K562 (cell line): ENCODE data around the gene PTCH2. TPM values are rescaled to one million over a fixed set of nuclear protein-coding genes. Genes with fewer than 3 reads are reported as not detected.

Experiments
- ATAC-seq: fragments of 200-7000 bp; cut with Tn5 transposase; 3 replicates; pipeline ENCODE4 v1.9.1; 2020; ENCODE audit warnings: moderate library complexity
- BruUV-seq: library from RNA; stranded (reverse); fragments of 400-500 nt; replicated peaks from 2 replicates; lab custom pipeline; 2021; lab: Mats Ljungman, UMichigan
- CTCF ChIA-PET: fragments of 300-600 bp; formaldehyde crosslinking; extraction: SDS; loops from one replicate; lab custom pipeline; 2021; ENCODE audit warnings: low intra/inter-chr PET ratio; lab: Yijun Ruan, JAX
- POLR2A ChIA-PET: fragments of 300-600, 350-650 bp; sonication (Branson Sonifier 250); formaldehyde crosslinking; extraction: SDS; loops from one replicate; lab custom pipeline; 2021; ENCODE audit warnings: antibody characterized with exemption, inconsistent platforms; lab: Yijun Ruan, JAX
- DNase-seq, 4 experiments: peaks; one replicate each; pipeline versions ENCODE4 v3.0.0 to v3.0.0-alpha.2; 2011 to 2018; ENCODE audit warnings: low spot score in 3 of 4, mixed read lengths in 3 of 4; ENCODE audit errors: extremely low read depth in 1 of 4
- FAIRE-seq: peaks from 2 replicates; lab custom pipeline; 2011; peaks lifted over from hg19 to GRCh38; lab: Jason Lieb, UNC
- H2AFZ ChIP-seq: 2 replicates; pipeline ENCODE4 v1.6.0; 2011; ENCODE audit warnings: low read depth, low read length, control low read depth, inconsistent platforms
- H3K27ac ChIP-seq: fragments of 200-600 bp; 3 replicates; pipeline ENCODE4 v1.8.0; 2011; ENCODE audit warnings: low read depth, mild to moderate bottlenecking, control low read depth, inconsistent platforms, low read length, moderate library complexity, mixed read lengths; ENCODE audit errors: extremely low read depth
- H3K27me3 ChIP-seq, 2 experiments: fragments of 300-600 bp in 1 of 2; 2 replicates in 1 of 2; 3 replicates in 1 of 2; pipeline versions ENCODE4 v1.6.0 to v1.8.0; 2011; ENCODE audit warnings: inconsistent platforms in 2 of 2, low read length in 2 of 2, mild to moderate bottlenecking in 1 of 2, mixed read lengths in 1 of 2, moderate library complexity in 1 of 2; ENCODE audit not compliant: control insufficient read depth in 2 of 2, insufficient read depth in 2 of 2
- H3K36me3 ChIP-seq: fragments of 300-600 bp; 3 replicates; pipeline ENCODE4 v1.8.0; 2011; ENCODE audit warnings: mild to moderate bottlenecking, low read length, inconsistent platforms; ENCODE audit not compliant: control insufficient read depth, insufficient read depth
- H3K4me1 ChIP-seq, 2 experiments: fragments of 200-600 bp in 1 of 2; replicated peaks in 1 of 2; 2 replicates in 1 of 2; 3 replicates in 1 of 2; pipeline versions ENCODE4 v1.5.1 to v1.8.0; 2011; ENCODE audit warnings: inconsistent platforms in 2 of 2, low read length in 2 of 2, mild to moderate bottlenecking in 1 of 2, mixed read lengths in 1 of 2, moderate library complexity in 1 of 2; ENCODE audit not compliant: control insufficient read depth in 2 of 2, insufficient read depth in 2 of 2
- H3K4me2 ChIP-seq: 2 replicates; pipeline ENCODE4 v1.6.1; 2011; ENCODE audit warnings: low read length, control low read depth, inconsistent platforms, mixed read lengths; ENCODE audit not compliant: insufficient read depth
- H3K4me3 ChIP-seq: fragments of 200-600 bp; sonication (generic), shearing (Covaris generic); 2 replicates; pipeline ENCODE4 v1.5.1; 2016; ENCODE audit warnings: control low read depth, inconsistent platforms
- H3K79me2 ChIP-seq: fragments of 200-600 bp; 3 replicates; pipeline ENCODE4 v1.8.0; 2011; ENCODE audit warnings: low read length, inconsistent platforms; ENCODE audit not compliant: control insufficient read depth, insufficient read depth
- H3K9ac ChIP-seq, 2 experiments: 2 replicates each; pipeline versions ENCODE4 v1.6.0 to v1.6.1; 2011; ENCODE audit warnings: low read depth in 2 of 2, low read length in 2 of 2, control low read depth in 1 of 2, inconsistent platforms in 1 of 2, mild to moderate bottlenecking in 1 of 2, mixed read lengths in 1 of 2; ENCODE audit not compliant: insufficient read depth in 1 of 2
- H3K9me1 ChIP-seq: one replicate; pipeline ENCODE4 v1.6.0; 2011; ENCODE audit warnings: inconsistent platforms, mild to moderate bottlenecking, low read length, moderate library complexity; ENCODE audit not compliant: control insufficient read depth, insufficient read depth
- H3K9me3 ChIP-seq: replicated peaks from 2 replicates; pipeline ENCODE4 v1.5.1; 2011; ENCODE audit warnings: low read depth, low read length, inconsistent platforms; ENCODE audit not compliant: control insufficient read depth, insufficient read depth
- H4K20me1 ChIP-seq: replicated peaks from 2 replicates; pipeline ENCODE4 v1.6.1; 2011; ENCODE audit warnings: low read length, inconsistent platforms, mixed read lengths; ENCODE audit not compliant: control insufficient read depth, insufficient read depth
- BHLHE40 ChIP-seq: IDR thresholded peaks from 2 replicates; pipeline ENCODE4 v1.6.1; 2011; ENCODE audit warnings: low read length, improper control_type of control experiment
- CTBP1 ChIP-seq: fragments of 450-650 bp; IDR thresholded peaks from 2 replicates; pipeline ENCODE4 v1.6.1; 2016; ENCODE audit warnings: borderline replicate concordance
- EZH2 ChIP-seq: IDR thresholded peaks from 2 replicates; pipeline ENCODE4 v1.6.1; 2012; ENCODE audit warnings: low read depth, mild to moderate bottlenecking, inconsistent platforms, low read length, borderline replicate concordance
- GATAD2A ChIP-seq: fragments of 450-650 bp; IDR thresholded peaks from 2 replicates; pipeline ENCODE4 v1.6.1; 2017
- MCM2 ChIP-seq: fragments of 450-650 bp; IDR thresholded peaks from 2 replicates; pipeline ENCODE4 v1.6.1; 2017; ENCODE audit warnings: low read depth, mild to moderate bottlenecking
- NBN ChIP-seq: fragments of 450-650 bp; IDR thresholded peaks from 2 replicates; pipeline ENCODE4 v1.6.1; 2016; ENCODE audit warnings: low read depth, mild to moderate bottlenecking
- NFIC ChIP-seq: fragments of 450-650 bp; IDR thresholded peaks from 2 replicates; pipeline ENCODE4 v1.6.1; 2017; ENCODE audit warnings: mild to moderate bottlenecking, inconsistent platforms
- NR3C1 ChIP-seq: sonication (generic); formaldehyde crosslinking; IDR thresholded peaks from 2 replicates; pipeline ENCODE4 v1.8.1; 2022; ENCODE audit warnings: missing genetic modification reagents
- PHF21A ChIP-seq: fragments of 450-650 bp; IDR thresholded peaks from 2 replicates; pipeline ENCODE4 v1.6.1; 2017; ENCODE audit warnings: low read depth, borderline replicate concordance
- PML ChIP-seq: IDR thresholded peaks from 2 replicates; pipeline ENCODE4 v1.6.1; 2012; ENCODE audit warnings: low read length, inconsistent platforms
- RB1 ChIP-seq: fragments of 450-650 bp; IDR thresholded peaks from 2 replicates; pipeline ENCODE4 v1.6.1; 2017; ENCODE audit warnings: low read depth, mild to moderate bottlenecking
- REST ChIP-seq, 2 experiments: fragments of 450-650 bp; formaldehyde crosslinking in 1 of 2; IDR thresholded peaks; 2 replicates each; pipeline versions ENCODE4 v1.4.0 to v1.6.1; 2014 to 2020; ENCODE audit warnings: mild to moderate bottlenecking in 2 of 2, borderline replicate concordance in 1 of 2, low read depth in 1 of 2
- ZZZ3 ChIP-seq: fragments of 450-650 bp; IDR thresholded peaks from 2 replicates; pipeline ENCODE4 v1.6.1; 2016; ENCODE audit warnings: antibody characterized with exemption, mild to moderate bottlenecking, moderate library complexity
- WGBS: fragments of 100-300 bp; shearing (Covaris generic); methylation state at CpG from one replicate; pipeline ENCODE4 v1.1.6; 2016; ENCODE audit warnings: low coverage, mixed read lengths; ENCODE audit not compliant: insufficient coverage; ENCODE audit errors: missing lambda C conversion rate; 5-methylcytosine and 5-hydroxymethylcytosine counted together
- in situ Hi-C: fragments of 300-500 bp; cut with MboI; formaldehyde crosslinking; loops from 4 replicates; pipeline ENCODE4 v1.15.0; 2018; ENCODE audit warnings: inconsistent platforms, mixed read lengths
- intact Hi-C: fragments of 100-400 bp; cut with micrococcal nuclease; formaldehyde crosslinking; loops from 2 replicates; pipeline ENCODE4 v1.14.2; 2022
- polyA plus RNA-seq, 8 experiments: library from polyadenylated mRNA; depleted of rRNA in 4 of 8; stranded (reverse) in 5 of 8; unstranded in 3 of 8; fragments of >200 nt; fragmentation: Nextera tagmentation in 2 of 8; fragmentation: Illumina TruSeq in 1 of 8; extraction: Ambion mirVana in 2 of 8; extraction: Trizol in 1 of 8; gene quantifications; 2 replicates each; pipeline versions ENCODE4 v1.2.1 to v1.2.3, GENCODE V29; 2011 to 2014; ENCODE audit warnings: inconsistent platforms in 1 of 8, missing spikeins in 1 of 8
- total RNA-seq, 7 experiments: library from RNA; depleted of rRNA in 6 of 7; stranded (reverse); fragments of >200 nt in 6 of 7; fragmentation: Illumina TruSeq in 2 of 7; extraction: Trizol in 2 of 7; gene quantifications; 2 replicates each; pipeline versions ENCODE4 v1.2.1 to v1.2.3, GENCODE V29; 2011 to 2021; ENCODE audit warnings: low replicate concordance in 1 of 7

PTCH2 gene
- total and polyA plus RNA-seq, 9 of the 15 experiments (the other 6 are each of a cell fraction or from before 2014, with no cell fraction given), result 0.15 to 27.3 (median 0.48) TPM; not detected in 1

- no peaks in the 10 kb centered on the region for H3K36me3 ChIP-seq
- DNase-seq, result no peak
- peak overlapping the region; percentile 22; the same call in 1 of the 2 replicates for H3K4me2 ChIP-seq
- POLR2A ChIA-PET, result interaction anchor here (1.5 to 9.2 kb wide), 6 partner anchors 9 to 517 kb away, joined by 4 to 594 read pairs (median 162); partner anchors contain the start of genes BTBD19, DYNLT4, MUTYH and PLK3
- in situ Hi-C loops, result loop anchor here (5.0 kb wide), 1 partner anchor 91 kb away; the partner anchor contains the start of gene RNU5D-1
- H3K9me3 ChIP-seq, result no peaks in the 10 kb centered on the region
- no peak overlapping the region for H3K4me3 ChIP-seq
- peak overlapping the region in 1 of 2 experiments; percentile 70; a peak in 2 of 4 replicates for H3K9ac ChIP-seq
- H2AFZ ChIP-seq, result peak overlapping the region; percentile 47
- WGBS, result 61% methylated on average over 15 of the region's 15 CpGs
- no peaks in the 10 kb centered on the region for H3K27me3 ChIP-seq
- no peaks in the 10 kb centered on the region for H3K79me2 ChIP-seq
- ATAC-seq, result no peak
- peaks cover 13 to 49% of the 10 kb centered on the region in 2 experiments for H3K4me1 ChIP-seq
- TF ChIP-seq CTBP1, result peak; percentile 45; the same call in 1 of the 2 replicates
- TF ChIP-seq BHLHE40, result peak; percentile 61; the same call in 1 of the 2 replicates
- peak; percentile 50 for TF ChIP-seq NFIC
- TF ChIP-seq MCM2, result no peak
- TF ChIP-seq ZZZ3, result no peak
- no peak for TF ChIP-seq PHF21A
- TF ChIP-seq RB1, result no peak
- no peak for TF ChIP-seq GATAD2A
- TF ChIP-seq EZH2, result no peak
- peak; percentile 20; the same call in 1 of the 2 replicates for TF ChIP-seq REST (IDR thresholded peaks at IDR 0.05; ENCODE audit: borderline replicate concordance)
- no peak for TF ChIP-seq REST (CRISPR knock-in tag; IDR thresholded peaks at IDR 0.05; ENCODE audit: low read depth)
- no peak for TF ChIP-seq NBN
- TF ChIP-seq PML, result no peak
- no peak for TF ChIP-seq NR3C1
- TF ChIP-seq, all 486 proteins: peak for 4
- Histone ChIP-seq H3K27ac (no peak overlapping the region), H4K20me1 (no peaks in the 10 kb centered on the region), H3K9me1 (no peaks in the 10 kb centered on the region)
- no peak for FAIRE-seq
- intact Hi-C loops, result no loop called here
- BruUV-seq, result no TSS peak
- CTCF ChIA-PET, result no interaction called here
Measured at GRCh38 chr1:44822981-44823451, 20.0 kb downstream of the PTCH2 start.
